COLO829 (cell line): ENCODE results near the gene PTEN.
"Not testable (repeated sequence)": the region's sequence is repeated elsewhere in the genome, so short reads cannot be mapped to it uniquely, and the experiment has no call there.

Experiments
- DNase-seq: peaks from one replicate; pipeline ENCODE4 v3.0.0; 2012; ENCODE audit warnings: low spot score

PTEN gene

DNA sequence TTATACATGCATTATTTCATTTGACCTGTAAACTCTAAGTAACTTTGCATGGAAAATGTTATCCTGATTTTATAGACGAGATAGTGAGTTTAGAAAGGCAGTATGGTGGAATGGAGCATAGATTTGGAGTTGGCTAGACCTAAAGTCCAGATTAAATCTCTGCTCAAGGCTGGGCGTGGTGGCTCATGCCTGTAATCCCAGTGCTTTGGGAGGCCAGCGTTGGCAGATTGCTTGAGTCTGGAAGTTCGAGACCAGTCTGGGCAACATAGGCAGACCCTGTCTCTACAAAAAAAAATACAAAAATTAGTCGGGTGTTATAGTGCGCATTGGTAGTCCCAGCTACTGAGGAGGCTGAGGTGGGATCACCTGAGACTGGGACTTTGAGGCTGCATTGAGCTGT is 9.4 kb downstream of the PTEN start:
- no peak for DNase-seq

- DNase-seq: no peak
Measured at GRCh38 chr10:87873656-87874055, 10.2 kb downstream of the PTEN start.

GRCh38 chr10:87875929-87876571 is 12.6 kb downstream of the PTEN start:
- no peak for DNase-seq

DNA sequence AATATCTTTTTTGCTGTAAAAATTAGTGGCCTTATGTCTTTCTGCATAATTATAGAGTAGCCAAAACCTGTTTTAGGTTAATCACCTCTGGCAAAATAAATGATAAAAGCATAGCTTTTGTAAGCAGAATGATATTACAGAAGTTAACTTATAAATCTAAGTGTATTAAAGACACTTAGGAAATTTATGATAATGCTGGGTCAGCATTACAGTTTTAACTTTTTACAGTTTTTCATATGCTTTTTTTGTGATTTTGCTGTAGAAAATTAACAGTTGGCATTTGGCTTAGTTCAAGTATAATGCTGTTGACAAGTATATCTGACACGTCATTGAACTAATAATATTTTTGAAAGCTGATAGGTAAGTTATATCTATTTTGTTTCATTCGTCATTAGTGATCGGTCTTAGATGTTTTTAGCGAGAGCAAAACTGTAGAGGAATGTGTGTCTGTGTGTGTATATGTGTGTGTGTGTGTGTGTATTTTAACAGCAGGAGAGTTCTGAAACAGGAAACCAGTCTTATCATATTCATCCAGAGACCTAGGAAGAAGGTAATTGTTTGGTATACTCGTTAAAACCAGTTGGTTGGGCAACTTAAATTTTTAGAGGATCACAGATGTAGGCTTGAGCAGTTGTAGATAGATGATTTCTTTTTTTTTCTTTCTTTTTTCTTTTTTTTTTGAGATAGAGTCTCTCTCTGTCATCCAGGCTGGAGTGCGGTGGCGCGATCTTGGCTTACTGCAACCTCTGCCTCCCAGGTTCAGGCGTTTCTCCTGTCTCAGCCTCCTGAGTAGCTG is 15.4 kb downstream of the PTEN start:
- no peak for DNase-seq

DNA sequence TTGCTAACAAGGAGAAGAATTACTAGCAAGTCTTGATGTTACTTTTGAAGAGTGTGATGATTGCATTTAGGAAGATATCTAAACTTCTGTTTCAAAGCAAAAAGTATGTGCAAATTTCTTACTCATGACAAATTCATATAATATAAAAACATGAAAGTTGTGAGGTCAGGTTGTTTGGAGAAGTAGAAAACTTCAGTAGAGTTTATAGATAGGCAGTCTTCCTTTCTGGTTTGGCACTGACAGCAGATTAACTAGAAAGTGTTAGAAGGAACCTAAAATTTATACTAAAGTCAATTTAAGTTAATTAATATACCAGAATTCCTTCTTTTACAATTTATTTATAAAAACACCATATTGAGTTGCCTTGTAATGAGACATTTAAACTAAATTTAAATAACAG is 16.9 kb downstream of the PTEN start:
- no peak for DNase-seq

GRCh38 chr10:87881373-87882059 is 18.1 kb downstream of the PTEN start:
- not testable (repeated sequence) for DNase-seq

DNA sequence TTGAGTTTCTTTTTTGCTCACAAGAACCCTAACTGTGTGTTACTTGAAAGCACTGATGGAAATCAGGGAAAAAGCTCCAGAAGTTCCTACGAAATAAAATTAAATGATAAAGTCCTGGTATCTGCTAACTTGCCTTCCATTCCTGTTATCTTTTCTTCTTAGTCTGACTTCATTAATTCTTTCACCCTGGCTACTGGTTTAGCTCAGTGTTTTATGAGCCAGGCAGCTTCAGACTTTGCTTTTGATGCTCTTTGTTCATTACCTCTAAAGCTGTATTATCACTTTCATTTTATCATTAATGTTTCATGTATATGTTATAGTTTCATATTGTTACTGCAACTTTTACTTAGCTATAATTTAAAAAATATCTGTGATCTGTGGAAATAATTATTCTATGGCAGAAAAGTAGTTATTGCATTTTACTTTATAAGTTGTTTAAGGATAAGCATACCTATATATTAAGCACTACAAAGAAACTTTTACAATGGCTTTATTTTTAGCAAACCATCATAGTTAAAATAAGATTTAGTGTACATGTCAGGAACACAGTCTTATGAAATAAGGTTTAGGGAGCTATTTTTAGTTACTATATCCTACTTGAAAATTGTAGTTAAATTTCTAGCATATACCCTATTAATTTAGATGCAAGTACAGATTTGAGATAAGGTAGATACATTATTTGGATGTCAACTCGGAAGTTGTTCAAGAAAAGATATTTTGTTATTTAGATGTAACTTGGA is 19.3 kb downstream of the PTEN start:
- no peak for DNase-seq

DNA sequence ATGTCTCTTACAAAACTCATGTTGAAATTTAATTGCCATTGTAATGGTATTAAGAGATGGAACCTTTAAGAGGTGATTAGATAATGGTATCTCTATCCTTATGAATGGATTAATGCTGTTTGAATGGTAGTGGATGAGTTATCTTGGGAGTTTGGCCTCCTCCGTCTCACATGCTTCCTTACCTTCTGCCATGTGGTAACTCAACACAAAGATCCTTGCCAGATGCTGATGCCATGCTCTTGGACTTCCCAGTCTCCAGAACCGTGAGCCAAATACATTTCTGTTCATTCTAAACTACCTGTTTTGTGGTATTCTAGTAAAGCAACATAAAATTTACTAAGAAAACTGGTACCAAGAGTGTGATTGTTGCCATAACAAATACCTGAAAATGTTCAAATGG is 23.2 kb downstream of the PTEN start:
- no peak for DNase-seq

DNA sequence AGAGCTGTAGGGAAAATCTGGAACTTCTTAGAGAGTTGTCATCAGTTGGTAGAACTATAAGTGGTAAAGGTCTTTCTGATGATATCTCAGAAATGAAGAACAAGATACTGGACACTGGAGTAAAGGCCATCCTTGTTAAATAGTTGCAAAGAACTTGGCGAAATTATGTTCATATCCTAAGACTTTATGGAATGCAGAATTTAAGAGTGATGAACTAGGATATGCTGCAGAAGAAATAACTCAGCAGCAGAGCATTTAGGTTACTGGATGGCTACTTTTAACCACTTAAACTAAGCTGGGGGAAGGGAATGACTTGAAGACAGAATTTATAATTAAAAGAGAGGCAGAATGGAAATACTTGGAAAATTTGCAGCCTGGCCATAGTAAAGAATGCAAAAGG is 23.7 kb downstream of the PTEN start:
- DNase-seq: no peak

DNA sequence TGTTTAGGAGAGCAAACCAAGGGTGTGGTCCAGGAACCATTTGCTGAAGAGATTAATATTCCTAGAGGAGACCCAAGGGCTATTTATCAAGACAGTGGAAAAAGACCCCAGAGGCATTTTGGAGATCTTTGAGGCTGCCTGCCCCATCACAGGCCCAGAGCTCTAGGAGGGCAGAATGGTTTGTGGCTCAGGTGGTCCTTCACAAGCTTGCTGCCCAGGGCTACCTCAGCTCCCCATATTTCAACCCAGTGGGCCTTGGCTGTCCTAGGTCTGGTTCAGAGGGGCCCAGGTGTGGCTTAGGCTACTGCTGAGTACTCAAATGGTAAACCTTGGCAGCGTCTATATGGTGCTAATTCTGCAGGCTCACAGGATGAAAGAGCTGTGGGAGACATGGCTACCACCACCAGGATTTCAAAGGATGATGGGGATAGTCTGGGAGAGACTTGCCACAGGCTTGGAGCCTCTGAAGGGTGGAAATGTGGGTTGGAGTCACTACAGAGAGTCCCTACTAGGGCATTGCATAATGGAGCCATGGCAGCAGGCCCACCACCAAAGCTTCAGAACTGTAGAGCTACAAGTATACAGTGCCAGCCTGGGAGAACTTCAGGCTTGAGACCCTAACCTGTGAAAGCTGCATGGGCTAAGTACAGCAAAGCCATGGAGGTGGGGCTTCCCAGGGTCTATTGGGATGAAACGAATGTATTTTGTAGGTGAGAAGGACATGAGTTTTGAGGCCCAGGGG is 24.3 kb downstream of the PTEN start:
- no peak for DNase-seq

- DNase-seq: no peak
Measured at GRCh38 chr10:87895430-87895829, 32.0 kb downstream of the PTEN start.

DNA sequence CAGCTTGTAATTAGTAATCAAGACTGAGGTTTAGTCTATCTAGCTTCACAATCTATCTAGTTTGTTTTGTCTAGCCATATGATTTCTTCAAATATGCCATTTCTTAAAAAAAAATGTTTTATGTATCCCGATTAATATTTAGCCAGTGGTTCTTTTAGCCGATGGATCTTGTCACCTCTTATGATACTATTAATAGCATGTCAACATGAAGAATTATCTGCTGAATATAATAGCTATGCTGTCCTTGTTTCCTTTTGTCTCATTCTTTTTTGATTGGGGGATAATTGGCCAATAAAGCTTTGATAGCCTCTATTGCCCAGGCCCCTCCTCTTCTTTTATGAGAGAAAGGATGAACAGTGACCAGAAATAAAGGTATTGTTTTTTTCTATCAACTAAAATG is 32.8 kb downstream of the PTEN start:
- no peak for DNase-seq

- not testable (repeated sequence) for DNase-seq
Measured at GRCh38 chr10:87897957-87898356, 34.5 kb downstream of the PTEN start.

GRCh38 chr10:87903396-87903795 is 40.0 kb downstream of the PTEN start:
- DNase-seq: not testable (repeated sequence)

- DNase-seq: no peak
Measured at GRCh38 chr10:87913156-87913921, 49.9 kb downstream of the PTEN start.

DNA sequence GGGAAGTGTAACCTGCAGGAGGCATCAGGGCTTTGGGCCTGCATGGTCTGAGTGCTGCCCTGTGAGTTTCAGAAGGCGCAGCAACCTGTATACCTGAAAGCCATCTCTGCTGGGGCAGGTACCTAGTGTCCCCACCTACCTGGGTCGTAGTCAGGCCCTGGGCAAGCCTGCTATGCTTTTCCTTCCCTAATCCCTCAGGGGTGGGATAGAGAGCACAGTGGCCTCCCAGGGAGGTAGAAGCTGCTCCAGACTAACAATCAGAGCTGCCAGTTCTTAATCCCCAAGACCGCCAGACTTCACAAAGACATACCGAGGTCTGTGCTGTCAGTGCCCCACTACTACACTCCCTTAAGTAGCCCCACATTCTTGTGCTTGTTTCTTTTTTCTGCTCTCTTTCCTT is 52.0 kb downstream of the PTEN start:
- no peak for DNase-seq

GRCh38 chr10:87915989-87916388 is 52.6 kb downstream of the PTEN start:
- no peak for DNase-seq

GRCh38 chr10:87916515-87916914 is 53.1 kb downstream of the PTEN start:
- DNase-seq: no peak

- no peak for DNase-seq
Measured at GRCh38 chr10:87918254-87918859, 54.9 kb downstream of the PTEN start.

DNA sequence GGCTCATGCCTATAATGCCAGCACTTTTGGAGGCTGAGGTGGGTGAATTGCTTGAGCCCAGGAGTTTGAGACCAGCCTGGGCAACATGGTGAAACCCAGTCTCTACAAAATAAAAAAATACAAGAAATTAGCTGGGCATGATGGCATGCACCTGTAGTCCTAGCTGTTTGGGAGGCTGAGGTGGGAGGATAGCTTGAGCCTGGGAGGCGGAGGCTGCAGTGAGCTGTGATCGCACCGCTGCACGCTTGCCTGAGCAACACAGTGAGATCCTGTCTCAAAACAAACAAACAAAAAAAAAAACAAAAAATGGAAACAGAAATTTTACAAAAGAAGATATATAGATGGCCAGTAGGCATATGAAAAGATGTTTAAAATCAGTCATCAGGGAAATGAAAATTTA is 57.1 kb downstream of the PTEN start:
- DNase-seq: no peak
